RWPE1 (cell line): ENCODE results near the gene SDE2.

Experiments
- CTCF ChIA-PET: fragments of 350-600 bp; sonication (Branson Sonifier 250); formaldehyde crosslinking; extraction: SDS; loops from one replicate; lab custom pipeline; 2021; lab: Yijun Ruan, JAX
- POLR2A ChIA-PET: fragments of 400-600 bp; formaldehyde crosslinking; extraction: SDS; loops from one replicate; lab custom pipeline; 2020; ENCODE audit warnings: antibody characterized with exemption; ENCODE audit not compliant: low non-redundant PET; lab: Yijun Ruan, JAX
- DNase-seq: peaks from one replicate; pipeline ENCODE4 v3.0.0; 2012; ENCODE audit warnings: low spot score
- H3K27ac ChIP-seq: fragments of 450-650 bp; 2 replicates; pipeline ENCODE4 v1.5.1; 2017
- CTCF ChIP-seq: fragments of 450-650 bp; conservative IDR thresholded peaks from 2 replicates; pipeline ENCODE4 v1.5.1; 2017; ENCODE audit warnings: low read depth, mild to moderate bottlenecking

SDE2 gene

GRCh38 chr1:225999227-225999911, at the start of gene SDE2:
Gene SDE2, minus strand, starts transcription at chr1:225999343. Its CDS starts 31 bp downstream, at chr1:225999312.
- CTCF ChIA-PET = interaction anchor here (0.6 to 3.5 kb wide), 8 partner anchors 12 to 598 kb away, joined by 3 to 25 read pairs (median 3); partner anchors contain the start of gene H3-3A
- H3K27ac ChIP-seq = peak within 1 kb of the TSS; percentile 81
- POLR2A ChIA-PET = interaction anchor here (0.5 to 1.0 kb wide), 5 partner anchors 63 to 121 kb away, joined by 3 to 6 read pairs (median 4); partner anchors contain the start of gene H3-3A

DNA sequence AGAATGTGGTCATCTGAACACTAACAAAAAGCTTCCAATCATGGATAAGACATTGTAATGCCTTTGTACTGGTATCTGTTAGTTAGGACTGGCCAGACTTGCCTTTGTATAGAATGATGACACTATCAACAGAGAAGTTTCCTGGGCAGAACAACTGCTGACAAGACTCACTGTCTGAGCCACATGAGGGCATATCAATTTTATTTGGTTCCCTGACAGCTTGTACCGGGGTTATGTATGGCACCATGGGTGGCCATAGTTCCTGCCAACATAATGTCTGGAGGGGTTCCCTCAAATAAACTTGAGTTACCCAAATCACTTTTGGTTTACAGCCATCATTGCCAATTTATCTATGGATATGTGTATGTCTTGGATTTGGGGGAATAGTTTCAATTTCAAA, 49.7 kb upstream of the SDE2 start:
- no peak overlapping the region for H3K27ac ChIP-seq
- CTCF ChIA-PET = interaction anchor here (1.2 kb wide), 1 partner anchor 16 kb away, joined by 3 read pairs; no protein-coding TSS in a partner anchor
- POLR2A ChIA-PET = no interaction called here
- DNase-seq = no peak
- no peak for TF ChIP-seq CTCF

More at GRCh38 chr1:225999227-225999911, at the start of gene SDE2:
- DNase-seq = peak; percentile 100
- no peak for TF ChIP-seq CTCF

GRCh38 chr1:226047495-226047894, 48.4 kb upstream of the SDE2 start:
- no peak overlapping the region for H3K27ac ChIP-seq
- CTCF ChIA-PET = no interaction called here
- no peak for DNase-seq
- TF ChIP-seq CTCF = no peak
- POLR2A ChIA-PET = no interaction called here

DNA sequence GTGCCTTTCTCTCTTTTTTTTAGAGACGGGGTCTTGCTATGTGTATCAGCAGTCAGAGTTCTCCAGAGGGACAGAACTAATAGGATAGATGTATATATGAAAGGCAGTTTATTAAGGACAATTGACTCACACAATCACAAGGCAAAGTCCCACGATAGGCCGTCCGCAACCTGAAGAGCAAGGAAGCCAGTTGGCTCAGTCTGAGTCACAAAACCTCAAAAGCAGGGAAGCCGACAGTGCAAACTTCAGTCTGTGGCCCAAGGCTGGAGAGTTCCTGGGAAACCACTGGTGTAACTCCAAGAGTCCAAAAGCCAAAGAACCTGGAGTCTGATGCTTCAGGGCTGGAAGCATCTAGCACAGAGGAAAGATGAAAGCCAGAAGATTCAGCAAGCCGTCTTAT, 47.1 kb upstream of the SDE2 start:
- TF ChIP-seq CTCF = no peak
- no peak for DNase-seq
- ChIA-PET CTCF (interaction anchor here (0.7 kb wide), 1 partner anchor 310 kb away, joined by 5 read pairs; no protein-coding TSS in a partner anchor), POLR2A (no interaction called here)
- no peak overlapping the region for H3K27ac ChIP-seq

DNA sequence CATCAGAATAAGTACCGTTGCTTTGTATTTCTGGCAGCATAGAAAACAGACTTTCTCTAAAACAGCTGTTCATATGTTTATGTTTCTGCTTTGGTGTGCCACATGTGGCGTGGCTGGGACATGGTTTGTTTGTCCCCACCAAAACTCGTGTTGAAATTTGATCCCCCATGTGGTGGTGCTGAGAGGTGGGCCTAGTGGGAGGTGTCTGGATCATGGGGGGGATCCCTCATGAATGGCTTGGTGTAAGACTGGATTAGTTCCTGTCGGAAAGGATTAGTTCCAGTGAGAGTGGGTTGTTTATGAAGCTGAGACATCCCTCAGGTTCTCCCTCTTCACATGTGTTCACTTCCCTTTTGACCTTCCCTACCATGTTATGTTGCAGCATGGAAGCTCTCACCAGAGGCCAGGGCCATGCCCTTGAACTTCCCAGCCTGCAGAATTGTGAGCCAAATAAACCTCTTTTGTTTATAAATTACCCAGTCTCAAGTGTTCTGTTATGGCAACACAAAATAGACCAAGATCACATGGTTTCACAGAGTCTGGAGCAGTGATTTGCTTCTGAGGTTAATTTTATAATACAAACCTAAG, 45.5 kb upstream of the SDE2 start:
- DNase-seq = no peak
- no peak overlapping the region for H3K27ac ChIP-seq
- POLR2A ChIA-PET = no interaction called here
- CTCF ChIA-PET = interaction anchor here (0.6 to 0.8 kb wide), 3 partner anchors 20 to 152 kb away, joined by 3 to 4 read pairs (median 4); no protein-coding TSS in a partner anchor
- TF ChIP-seq CTCF = no peak

DNA sequence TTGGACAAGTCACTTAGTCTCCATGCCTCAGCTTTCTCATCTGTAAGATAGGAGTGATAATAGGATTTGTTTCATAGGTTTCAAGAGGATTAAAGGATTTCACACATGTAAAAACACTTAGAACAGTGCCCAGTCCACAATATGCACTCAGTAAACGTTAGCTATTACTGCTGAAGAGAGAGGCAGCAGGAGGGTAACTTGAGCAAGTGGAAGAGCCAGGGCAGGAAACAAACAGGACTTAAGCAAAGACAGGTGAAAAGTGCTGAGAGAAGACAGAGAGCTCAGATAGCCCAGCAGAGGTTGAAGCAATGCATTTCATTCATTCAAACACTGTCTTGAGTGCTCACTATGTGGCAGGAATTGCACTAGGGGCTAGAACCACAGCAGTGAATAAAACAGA, 42.3 kb upstream of the SDE2 start:
- POLR2A ChIA-PET = no interaction called here
- CTCF ChIA-PET = no interaction called here
- TF ChIP-seq CTCF = no peak
- DNase-seq = no peak
- no peak overlapping the region for H3K27ac ChIP-seq
